Calu3 (cell line): Measurements from ENCODE around the gene GUCY1B1. TPM values are rescaled to one million over a fixed set of nuclear protein-coding genes. Genes with fewer than 3 reads are reported as not detected.

Experiments
- BruUV-seq: library from RNA; stranded (reverse); fragments of 400-500 nt; replicated peaks from 2 replicates; lab custom pipeline; 2021; lab: Mats Ljungman, UMichigan
- CTCF ChIA-PET: fragments of 300-600 bp; sonication (Branson Sonifier 250); formaldehyde crosslinking; loops from one replicate; lab custom pipeline; 2022; ENCODE audit warnings: antibody characterized with exemption; lab: Charles Lee
- DNase-seq: peaks from one replicate; pipeline ENCODE4 v3.0.0; 2022
- H3K27ac Mint-ChIP-seq: one replicate; pipeline ENCODE4 v1.8.0; 2022; ENCODE audit warnings: mixed read lengths; ENCODE audit not compliant: unreplicated experiment
- H3K27me3 Mint-ChIP-seq: one replicate; pipeline ENCODE4 v1.8.0; 2022; ENCODE audit warnings: mixed read lengths; ENCODE audit not compliant: unreplicated experiment
- H3K36me3 Mint-ChIP-seq: one replicate; pipeline ENCODE4 v1.8.0; 2022; ENCODE audit warnings: mild to moderate bottlenecking, moderate library complexity, mixed read lengths; ENCODE audit not compliant: insufficient read depth, unreplicated experiment
- H3K4me1 Mint-ChIP-seq: one replicate; pipeline ENCODE4 v1.8.0; 2022; ENCODE audit warnings: mild to moderate bottlenecking, low read depth, mixed read lengths; ENCODE audit not compliant: unreplicated experiment
- H3K4me3 Mint-ChIP-seq: one replicate; pipeline ENCODE4 v1.8.0; 2022; ENCODE audit warnings: mild to moderate bottlenecking, low read depth, moderate library complexity, mixed read lengths; ENCODE audit not compliant: unreplicated experiment
- H3K9me3 Mint-ChIP-seq: one replicate; pipeline ENCODE4 v1.8.0; 2022; ENCODE audit warnings: low read depth, mixed read lengths; ENCODE audit not compliant: unreplicated experiment
- intact Hi-C: fragments of 100-400 bp; cut with micrococcal nuclease; formaldehyde crosslinking; loops from one replicate; pipeline ENCODE4 v1.10.0; 2022; ENCODE audit not compliant: unreplicated experiment
- total RNA-seq: library from RNA; stranded (reverse); gene quantifications from 2 replicates; pipeline ENCODE4 v1.2.3, GENCODE V29; 2022
- TF ChIP-seq, protein P1 (sequence below): fragments of 200-600 bp; IDR thresholded peaks from one replicate; pipeline ENCODE4 v1.8.0; 2022; ENCODE audit warnings: antibody characterized with exemption; ENCODE audit not compliant: unreplicated experiment

The GUCY1B1 gene
- total RNA-seq, 1 experiment from 2014 or later = 19.3 TPM

DNA sequence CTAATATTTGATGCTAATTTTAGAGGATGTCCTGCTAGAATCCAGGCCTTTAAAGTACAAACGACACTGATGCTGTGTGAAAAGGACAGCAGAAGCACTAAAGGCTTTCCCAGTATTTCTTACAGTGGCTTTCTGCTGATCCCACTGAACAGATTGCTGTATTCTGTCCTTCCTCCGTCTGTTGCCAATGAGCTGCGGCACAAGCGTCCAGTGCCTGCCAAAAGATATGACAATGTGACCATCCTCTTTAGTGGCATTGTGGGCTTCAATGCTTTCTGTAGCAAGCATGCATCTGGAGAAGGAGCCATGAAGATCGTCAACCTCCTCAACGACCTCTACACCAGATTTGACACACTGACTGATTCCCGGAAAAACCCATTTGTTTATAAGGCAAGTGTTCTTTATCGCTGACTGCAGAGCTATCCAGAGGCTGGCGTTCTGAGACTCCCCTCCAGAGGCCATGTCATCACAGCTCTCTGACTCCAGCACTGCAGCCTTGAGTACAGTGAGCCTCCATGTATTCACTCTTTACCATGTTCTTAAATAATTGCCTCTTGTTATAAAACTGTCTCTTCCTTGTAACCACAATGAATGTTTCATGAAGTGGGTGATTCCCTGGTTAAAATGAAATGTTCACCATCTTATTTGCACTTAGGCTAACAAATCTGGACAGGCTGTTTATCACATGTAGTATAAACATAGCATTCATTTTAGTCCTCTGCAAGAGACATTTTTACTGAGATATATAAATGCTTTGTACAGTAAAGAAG lies 43.6 kb downstream of the GUCY1B1 start:
- no peaks in the 10 kb centered on the region for H3K36me3 Mint-ChIP-seq
- TF ChIP-seq, protein P1, sequence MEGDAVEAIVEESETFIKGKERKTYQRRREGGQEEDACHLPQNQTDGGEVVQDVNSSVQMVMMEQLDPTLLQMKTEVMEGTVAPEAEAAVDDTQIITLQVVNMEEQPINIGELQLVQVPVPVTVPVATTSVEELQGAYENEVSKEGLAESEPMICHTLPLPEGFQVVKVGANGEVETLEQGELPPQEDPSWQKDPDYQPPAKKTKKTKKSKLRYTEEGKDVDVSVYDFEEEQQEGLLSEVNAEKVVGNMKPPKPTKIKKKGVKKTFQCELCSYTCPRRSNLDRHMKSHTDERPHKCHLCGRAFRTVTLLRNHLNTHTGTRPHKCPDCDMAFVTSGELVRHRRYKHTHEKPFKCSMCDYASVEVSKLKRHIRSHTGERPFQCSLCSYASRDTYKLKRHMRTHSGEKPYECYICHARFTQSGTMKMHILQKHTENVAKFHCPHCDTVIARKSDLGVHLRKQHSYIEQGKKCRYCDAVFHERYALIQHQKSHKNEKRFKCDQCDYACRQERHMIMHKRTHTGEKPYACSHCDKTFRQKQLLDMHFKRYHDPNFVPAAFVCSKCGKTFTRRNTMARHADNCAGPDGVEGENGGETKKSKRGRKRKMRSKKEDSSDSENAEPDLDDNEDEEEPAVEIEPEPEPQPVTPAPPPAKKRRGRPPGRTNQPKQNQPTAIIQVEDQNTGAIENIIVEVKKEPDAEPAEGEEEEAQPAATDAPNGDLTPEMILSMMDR = no peak
- H3K4me3 Mint-ChIP-seq = no peak overlapping the region
- intact Hi-C loops = no loop called here
- no peak for DNase-seq
- no TSS peak for BruUV-seq
- no peaks in the 10 kb centered on the region for H3K27me3 Mint-ChIP-seq
- H3K27ac Mint-ChIP-seq = no peak overlapping the region
- no peaks in the 10 kb centered on the region for H3K9me3 Mint-ChIP-seq
- CTCF ChIA-PET = no interaction called here
- H3K4me1 Mint-ChIP-seq = no peaks in the 10 kb centered on the region

DNA sequence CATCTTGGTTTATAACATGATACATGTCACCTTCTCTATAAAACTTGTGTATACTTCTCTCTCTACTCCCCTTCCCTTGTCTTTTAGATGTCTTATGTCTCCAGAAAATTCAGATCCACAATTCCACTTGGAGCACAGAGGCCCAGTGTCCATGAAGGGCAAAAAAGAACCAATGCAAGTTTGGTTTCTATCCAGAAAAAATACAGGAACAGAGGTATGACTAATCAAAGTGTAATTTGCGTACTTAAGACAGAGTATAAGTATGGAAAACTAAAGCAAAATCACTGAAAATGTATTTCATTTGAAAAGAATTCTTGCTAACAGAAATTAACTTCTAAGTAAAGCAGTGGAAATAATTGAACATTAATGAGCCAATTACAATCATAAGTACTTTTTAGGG lies 46.2 kb downstream of the GUCY1B1 start:
- H3K4me1 Mint-ChIP-seq = no peaks in the 10 kb centered on the region
- DNase-seq = no peak
- H3K9me3 Mint-ChIP-seq = no peaks in the 10 kb centered on the region
- no peaks in the 10 kb centered on the region for H3K36me3 Mint-ChIP-seq
- no peaks in the 10 kb centered on the region for H3K27me3 Mint-ChIP-seq
- CTCF ChIA-PET = no interaction called here
- no peak overlapping the region for H3K27ac Mint-ChIP-seq
- TF ChIP-seq, protein P1 = no peak
- BruUV-seq = no TSS peak
- no peak overlapping the region for H3K4me3 Mint-ChIP-seq
- intact Hi-C loops = no loop called here

DNA sequence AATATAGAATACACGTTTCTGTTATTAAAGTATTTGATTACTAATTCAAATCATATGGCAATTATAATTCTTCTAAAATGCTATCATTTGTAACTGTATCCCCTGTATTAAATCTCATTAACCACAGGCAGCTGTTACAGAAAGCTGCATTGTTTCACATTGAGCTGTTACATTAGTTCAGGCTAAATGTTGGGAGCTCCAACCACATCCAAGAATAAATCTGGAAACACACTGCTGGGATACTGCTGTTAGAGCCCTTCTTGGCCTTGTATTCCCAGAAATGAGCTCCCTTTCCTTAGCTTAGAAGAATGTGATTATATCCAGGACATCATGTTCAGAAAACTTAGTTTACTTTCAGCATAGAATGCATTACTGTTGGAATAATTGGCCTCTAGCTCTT lies 48.2 kb downstream of the GUCY1B1 start:
- Mint-ChIP-seq H3K4me1 (no peaks in the 10 kb centered on the region), H3K36me3 (no peaks in the 10 kb centered on the region), H3K9me3 (no peaks in the 10 kb centered on the region), H3K27me3 (no peaks in the 10 kb centered on the region), H3K4me3 (no peak overlapping the region), H3K27ac (no peak overlapping the region)
- no TSS peak for BruUV-seq
- no peak for DNase-seq
- intact Hi-C loops = no loop called here
- CTCF ChIA-PET = no interaction called here
- TF ChIP-seq, protein P1 = no peak

- Mint-ChIP-seq H3K27ac (no peak overlapping the region), H3K27me3 (no peaks in the 10 kb centered on the region), H3K4me3 (no peak overlapping the region), H3K9me3 (no peaks in the 10 kb centered on the region), H3K4me1 (no peaks in the 10 kb centered on the region), H3K36me3 (peaks cover 6% of the 10 kb centered on the region)
- TF ChIP-seq, protein P1 = peak; percentile 25
- intact Hi-C loops = loop anchor here (1.0 kb wide), 1 partner anchor 143 kb away; the partner anchor contains the start of gene CTSO
- BruUV-seq = no TSS peak
- CTCF ChIA-PET = interaction anchor here (0.7 to 1.9 kb wide), 2 partner anchors 9 to 143 kb away, joined by 3 to 20 read pairs; partner anchors contain the start of gene CTSO
- DNase-seq = peak; percentile 7
Observed at GRCh38 chr4:155809835-155810234, 51.0 kb downstream of the GUCY1B1 start.
